ENCODE data around the gene CACNA1H.

CACNA1H gene

GRCh38 chr16:1122398-1122765, 30.5 kb upstream of the CACNA1H start:
- no peak for DNase-seq (ENCODE audit: low read depth)

GRCh38 chr16:1123525-1124230, 29.2 kb upstream of the CACNA1H start:
- DNase-seq (ENCODE audit: low read depth) = no peak

GRCh38 chr16:1124291-1124690, 28.6 kb upstream of the CACNA1H start:
- no peak for DNase-seq (ENCODE audit: low read depth)

GRCh38 chr16:1124795-1125194, 28.1 kb upstream of the CACNA1H start:
- no peak for DNase-seq (ENCODE audit: low read depth)

- no peak for DNase-seq (ENCODE audit: low read depth)
Observed at GRCh38 chr16:1125471-1125870, 27.4 kb upstream of the CACNA1H start.

- no peak for DNase-seq (ENCODE audit: low read depth)
Observed at GRCh38 chr16:1126044-1126443, 26.9 kb upstream of the CACNA1H start.

- DNase-seq (ENCODE audit: low read depth) = no peak
Observed at GRCh38 chr16:1126586-1126985, 26.3 kb upstream of the CACNA1H start.

GRCh38 chr16:1127101-1127500, 25.8 kb upstream of the CACNA1H start:
- no peak for DNase-seq (ENCODE audit: low read depth)

GRCh38 chr16:1127971-1128715, 24.8 kb upstream of the CACNA1H start:
- no peak for DNase-seq (ENCODE audit: low read depth)

- DNase-seq (ENCODE audit: low read depth) = no peak
Observed at GRCh38 chr16:1129106-1129960, 23.6 kb upstream of the CACNA1H start.

GRCh38 chr16:1130382-1130781, 22.5 kb upstream of the CACNA1H start:
- no peak for DNase-seq (ENCODE audit: low read depth)

- no peak for DNase-seq (ENCODE audit: low read depth)
Observed at GRCh38 chr16:1131378-1131994, 21.4 kb upstream of the CACNA1H start.

- no peak for DNase-seq (ENCODE audit: low read depth)
Observed at GRCh38 chr16:1132431-1132830, 20.5 kb upstream of the CACNA1H start.

GRCh38 chr16:1133271-1133670, 19.6 kb upstream of the CACNA1H start:
- no peak for DNase-seq (ENCODE audit: low read depth)

GRCh38 chr16:1133810-1134520, 18.9 kb upstream of the CACNA1H start:
- DNase-seq (ENCODE audit: low read depth) = no peak

GRCh38 chr16:1134776-1135458, 18.0 kb upstream of the CACNA1H start:
- DNase-seq (ENCODE audit: low read depth) = no peak

GRCh38 chr16:1135459-1135825, 17.5 kb upstream of the CACNA1H start:
- DNase-seq (ENCODE audit: low read depth) = no peak

- DNase-seq (ENCODE audit: low read depth) = no peak
Observed at GRCh38 chr16:1137604-1138003, 15.3 kb upstream of the CACNA1H start.

GRCh38 chr16:1140582-1141162, 12.2 kb upstream of the CACNA1H start:
- no peak for DNase-seq (ENCODE audit: low read depth)

GRCh38 chr16:1141191-1141590, 11.7 kb upstream of the CACNA1H start:
- no peak for DNase-seq (ENCODE audit: low read depth)

GRCh38 chr16:1141716-1142115, 11.2 kb upstream of the CACNA1H start:
- DNase-seq (ENCODE audit: low read depth) = no peak
